ENCODE measurements around the gene ANKS4B.
"Not testable (repeated sequence)": the region's sequence is repeated elsewhere in the genome, so short reads cannot be mapped to it uniquely, and the experiment has no call there.

- not testable (repeated sequence) for TF ChIP-seq CTCF (conservative IDR thresholded peaks at IDR 0.05; ENCODE audit: low read depth in 2 of 2); EZH2 (IDR thresholded peaks at IDR 0.05; ENCODE audit: low read depth, unreplicated experiment); EZH2phosphoT487 (IDR thresholded peaks at IDR 0.05; ENCODE audit: unreplicated experiment)
Measured at GRCh38 chr16:21195330-21195729, 38.2 kb upstream of the ANKS4B start.

Data from GM23338 (cell line).